ENCODE measurements around the gene P2RX6. TPM values are rescaled to one million over a fixed set of nuclear protein-coding genes. Genes with fewer than 3 reads are reported as not detected.

The P2RX6 gene
- total and polyA plus RNA-seq, 9 of the 15 experiments (the other 6 are each of a cell fraction or from before 2014, with no cell fraction given), result 0.01 to 3.9 (median 1.5) TPM; not detected in 1

DNA sequence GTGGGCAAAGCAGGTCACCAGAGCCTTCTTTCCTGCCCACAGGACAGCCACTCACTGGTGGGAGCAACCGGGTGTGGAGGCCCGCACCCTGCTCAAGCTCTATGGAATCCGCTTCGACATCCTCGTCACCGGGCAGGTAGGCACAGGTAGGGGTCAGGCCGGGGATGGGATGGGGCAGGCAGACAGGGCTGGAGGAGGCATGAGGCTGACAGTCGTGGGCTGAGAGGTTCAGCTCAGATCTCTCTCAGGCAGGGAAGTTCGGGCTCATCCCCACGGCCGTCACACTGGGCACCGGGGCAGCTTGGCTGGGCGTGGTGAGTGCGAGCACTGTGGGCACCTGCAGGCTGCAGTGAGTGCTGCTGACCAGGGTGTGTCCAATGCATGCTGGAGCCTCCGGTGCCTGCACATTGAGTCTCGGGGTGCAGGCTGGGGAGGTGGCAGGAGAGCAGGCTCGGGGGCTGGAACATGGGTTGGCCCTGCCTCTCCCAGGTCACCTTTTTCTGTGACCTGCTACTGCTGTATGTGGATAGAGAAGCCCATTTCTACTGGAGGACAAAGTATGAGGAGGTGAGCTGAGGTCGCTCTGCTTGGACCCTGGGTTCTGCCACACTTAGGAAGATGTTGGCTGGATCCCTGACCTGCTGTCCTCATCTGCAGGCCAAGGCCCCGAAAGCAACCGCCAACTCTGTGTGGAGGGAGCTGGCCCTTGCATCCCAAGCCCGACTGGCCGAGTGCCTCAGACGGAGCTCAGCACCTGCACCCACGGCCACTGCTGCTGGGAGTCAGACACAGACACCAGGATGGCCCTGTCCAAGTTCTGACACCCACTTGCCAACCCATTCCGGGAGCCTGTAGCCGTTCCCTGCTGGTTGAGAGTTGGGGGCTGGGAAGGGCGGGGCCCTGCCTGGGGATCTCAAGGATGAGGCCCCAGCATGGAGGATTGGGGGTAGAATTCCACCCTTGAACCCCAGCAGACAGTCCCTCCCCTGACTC, 11.1 kb downstream of the P2RX6 start (continued):
- TF ChIP-seq, protein P1, sequence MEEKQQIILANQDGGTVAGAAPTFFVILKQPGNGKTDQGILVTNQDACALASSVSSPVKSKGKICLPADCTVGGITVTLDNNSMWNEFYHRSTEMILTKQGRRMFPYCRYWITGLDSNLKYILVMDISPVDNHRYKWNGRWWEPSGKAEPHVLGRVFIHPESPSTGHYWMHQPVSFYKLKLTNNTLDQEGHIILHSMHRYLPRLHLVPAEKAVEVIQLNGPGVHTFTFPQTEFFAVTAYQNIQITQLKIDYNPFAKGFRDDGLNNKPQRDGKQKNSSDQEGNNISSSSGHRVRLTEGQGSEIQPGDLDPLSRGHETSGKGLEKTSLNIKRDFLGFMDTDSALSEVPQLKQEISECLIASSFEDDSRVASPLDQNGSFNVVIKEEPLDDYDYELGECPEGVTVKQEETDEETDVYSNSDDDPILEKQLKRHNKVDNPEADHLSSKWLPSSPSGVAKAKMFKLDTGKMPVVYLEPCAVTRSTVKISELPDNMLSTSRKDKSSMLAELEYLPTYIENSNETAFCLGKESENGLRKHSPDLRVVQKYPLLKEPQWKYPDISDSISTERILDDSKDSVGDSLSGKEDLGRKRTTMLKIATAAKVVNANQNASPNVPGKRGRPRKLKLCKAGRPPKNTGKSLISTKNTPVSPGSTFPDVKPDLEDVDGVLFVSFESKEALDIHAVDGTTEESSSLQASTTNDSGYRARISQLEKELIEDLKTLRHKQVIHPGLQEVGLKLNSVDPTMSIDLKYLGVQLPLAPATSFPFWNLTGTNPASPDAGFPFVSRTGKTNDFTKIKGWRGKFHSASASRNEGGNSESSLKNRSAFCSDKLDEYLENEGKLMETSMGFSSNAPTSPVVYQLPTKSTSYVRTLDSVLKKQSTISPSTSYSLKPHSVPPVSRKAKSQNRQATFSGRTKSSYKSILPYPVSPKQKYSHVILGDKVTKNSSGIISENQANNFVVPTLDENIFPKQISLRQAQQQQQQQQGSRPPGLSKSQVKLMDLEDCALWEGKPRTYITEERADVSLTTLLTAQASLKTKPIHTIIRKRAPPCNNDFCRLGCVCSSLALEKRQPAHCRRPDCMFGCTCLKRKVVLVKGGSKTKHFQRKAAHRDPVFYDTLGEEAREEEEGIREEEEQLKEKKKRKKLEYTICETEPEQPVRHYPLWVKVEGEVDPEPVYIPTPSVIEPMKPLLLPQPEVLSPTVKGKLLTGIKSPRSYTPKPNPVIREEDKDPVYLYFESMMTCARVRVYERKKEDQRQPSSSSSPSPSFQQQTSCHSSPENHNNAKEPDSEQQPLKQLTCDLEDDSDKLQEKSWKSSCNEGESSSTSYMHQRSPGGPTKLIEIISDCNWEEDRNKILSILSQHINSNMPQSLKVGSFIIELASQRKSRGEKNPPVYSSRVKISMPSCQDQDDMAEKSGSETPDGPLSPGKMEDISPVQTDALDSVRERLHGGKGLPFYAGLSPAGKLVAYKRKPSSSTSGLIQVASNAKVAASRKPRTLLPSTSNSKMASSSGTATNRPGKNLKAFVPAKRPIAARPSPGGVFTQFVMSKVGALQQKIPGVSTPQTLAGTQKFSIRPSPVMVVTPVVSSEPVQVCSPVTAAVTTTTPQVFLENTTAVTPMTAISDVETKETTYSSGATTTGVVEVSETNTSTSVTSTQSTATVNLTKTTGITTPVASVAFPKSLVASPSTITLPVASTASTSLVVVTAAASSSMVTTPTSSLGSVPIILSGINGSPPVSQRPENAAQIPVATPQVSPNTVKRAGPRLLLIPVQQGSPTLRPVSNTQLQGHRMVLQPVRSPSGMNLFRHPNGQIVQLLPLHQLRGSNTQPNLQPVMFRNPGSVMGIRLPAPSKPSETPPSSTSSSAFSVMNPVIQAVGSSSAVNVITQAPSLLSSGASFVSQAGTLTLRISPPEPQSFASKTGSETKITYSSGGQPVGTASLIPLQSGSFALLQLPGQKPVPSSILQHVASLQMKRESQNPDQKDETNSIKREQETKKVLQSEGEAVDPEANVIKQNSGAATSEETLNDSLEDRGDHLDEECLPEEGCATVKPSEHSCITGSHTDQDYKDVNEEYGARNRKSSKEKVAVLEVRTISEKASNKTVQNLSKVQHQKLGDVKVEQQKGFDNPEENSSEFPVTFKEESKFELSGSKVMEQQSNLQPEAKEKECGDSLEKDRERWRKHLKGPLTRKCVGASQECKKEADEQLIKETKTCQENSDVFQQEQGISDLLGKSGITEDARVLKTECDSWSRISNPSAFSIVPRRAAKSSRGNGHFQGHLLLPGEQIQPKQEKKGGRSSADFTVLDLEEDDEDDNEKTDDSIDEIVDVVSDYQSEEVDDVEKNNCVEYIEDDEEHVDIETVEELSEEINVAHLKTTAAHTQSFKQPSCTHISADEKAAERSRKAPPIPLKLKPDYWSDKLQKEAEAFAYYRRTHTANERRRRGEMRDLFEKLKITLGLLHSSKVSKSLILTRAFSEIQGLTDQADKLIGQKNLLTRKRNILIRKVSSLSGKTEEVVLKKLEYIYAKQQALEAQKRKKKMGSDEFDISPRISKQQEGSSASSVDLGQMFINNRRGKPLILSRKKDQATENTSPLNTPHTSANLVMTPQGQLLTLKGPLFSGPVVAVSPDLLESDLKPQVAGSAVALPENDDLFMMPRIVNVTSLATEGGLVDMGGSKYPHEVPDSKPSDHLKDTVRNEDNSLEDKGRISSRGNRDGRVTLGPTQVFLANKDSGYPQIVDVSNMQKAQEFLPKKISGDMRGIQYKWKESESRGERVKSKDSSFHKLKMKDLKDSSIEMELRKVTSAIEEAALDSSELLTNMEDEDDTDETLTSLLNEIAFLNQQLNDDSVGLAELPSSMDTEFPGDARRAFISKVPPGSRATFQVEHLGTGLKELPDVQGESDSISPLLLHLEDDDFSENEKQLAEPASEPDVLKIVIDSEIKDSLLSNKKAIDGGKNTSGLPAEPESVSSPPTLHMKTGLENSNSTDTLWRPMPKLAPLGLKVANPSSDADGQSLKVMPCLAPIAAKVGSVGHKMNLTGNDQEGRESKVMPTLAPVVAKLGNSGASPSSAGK (IDR thresholded peaks at IDR 0.05), result no peak
- TF ChIP-seq EHMT2 (IDR thresholded peaks at IDR 0.05), result no peak
- TF ChIP-seq ZNF212 (CRISPR knock-in tag; IDR thresholded peaks at IDR 0.05), result 0 out of 2 replicates have a peak, but pooled peaks have one; percentile 61
- TF ChIP-seq TBL1XR1 (IDR thresholded peaks at IDR 0.05; ENCODE audit: low read length in 2 of 2), result no peak
- no peak for TF ChIP-seq ZNF75A (CRISPR knock-in tag; IDR thresholded peaks at IDR 0.05)
- no peak for TF ChIP-seq ZBTB2 (IDR thresholded peaks at IDR 0.05)
- no peak for TF ChIP-seq NFATC3 (IDR thresholded peaks at IDR 0.05)
- 0 out of 2 replicates have a peak, but pooled peaks have one; percentile 26 for TF ChIP-seq ZNF263 (CRISPR knock-in tag; IDR thresholded peaks at IDR 0.05; ENCODE audit: borderline replicate concordance)
- TF ChIP-seq E2F3 (CRISPR knock-in tag; IDR thresholded peaks at IDR 0.05), result peak; percentile 77

Data from K562 (cell line).